H1 (cell line): ENCODE data around the gene SLC2A4RG. TPM values are rescaled to one million over a fixed set of nuclear protein-coding genes. Genes with fewer than 3 reads are reported as not detected.

Experiments used
- CHD2 ChIP-seq: IDR thresholded peaks from 2 replicates; pipeline ENCODE4 v1.6.1; 2012; ENCODE audit warnings: low read length, improper control_type of control experiment
- GABPA ChIP-seq: IDR thresholded peaks from 2 replicates; pipeline ENCODE4 v1.6.1; 2011; ENCODE audit warnings: mild to moderate bottlenecking, low read length, moderate library complexity, borderline replicate concordance; ENCODE audit not compliant: insufficient read depth
- GTF2F1 ChIP-seq: IDR thresholded peaks from 2 replicates; pipeline ENCODE4 v1.6.1; 2012; ENCODE audit warnings: low read depth, low read length, improper control_type of control experiment, borderline replicate concordance
- KDM1A ChIP-seq: fragments of 200-600, 300-600 bp; sonication (generic); IDR thresholded peaks from 2 replicates; pipeline ENCODE4 v1.7.1; 2016; ENCODE audit warnings: mild to moderate bottlenecking, low read length, borderline replicate concordance
- RNF2 ChIP-seq: fragments of 200-900, 300-1000 bp; sonication (generic); IDR thresholded peaks from 2 replicates; pipeline ENCODE4 v1.7.1; 2016; ENCODE audit warnings: borderline replicate concordance, low read depth, mild to moderate bottlenecking, antibody characterized with exemption, low read length; ENCODE audit not compliant: poor library complexity, severe bottlenecking; ENCODE audit errors: missing control alignments
- TBP ChIP-seq: IDR thresholded peaks from 2 replicates; pipeline ENCODE4 v1.6.1; 2011; ENCODE audit warnings: low read depth, low read length, improper control_type of control experiment
- polyA plus RNA-seq, 7 experiments: library from polyadenylated mRNA; depleted of rRNA in 3 of 7; stranded (reverse) in 5 of 7; unstranded in 2 of 7; fragments of >200 nt in 5 of 7; fragments of 200-250 nt in 2 of 7; gene quantifications; 1 replicate in 5 of 7; 2 replicates in 1 of 7; 4 replicates in 1 of 7; pipeline versions ENCODE4 v1.2.1 to v1.2.3, GENCODE V29; 2011 to 2013; ENCODE audit warnings: missing spikeins in 2 of 7, mixed read lengths in 2 of 7
- total RNA-seq: library from RNA; stranded (reverse); fragmentation: NEBNext Ultra II Directional; extraction: Animal tissue kit (Norgen Biotek cat#: 25700); gene quantifications from 2 replicates; pipeline ENCODE4 v1.2.1, GENCODE V29; 2021
- TF ChIP-seq, protein P1 (sequence below): IDR thresholded peaks from 2 replicates; pipeline ENCODE4 v1.6.1; 2011; ENCODE audit warnings: low read length, improper control_type of control experiment
- TF ChIP-seq, protein P2 (sequence below): IDR thresholded peaks from 2 replicates; pipeline ENCODE4 v1.6.1; 2011; ENCODE audit warnings: low read depth, mild to moderate bottlenecking, low read length; ENCODE audit not compliant: insufficient read depth

Gene SLC2A4RG
- total and polyA plus RNA-seq, 2 of the 8 experiments (the other 6 are each of a cell fraction or from before 2014, with no cell fraction given), result 15.9 to 29.1 TPM

DNA sequence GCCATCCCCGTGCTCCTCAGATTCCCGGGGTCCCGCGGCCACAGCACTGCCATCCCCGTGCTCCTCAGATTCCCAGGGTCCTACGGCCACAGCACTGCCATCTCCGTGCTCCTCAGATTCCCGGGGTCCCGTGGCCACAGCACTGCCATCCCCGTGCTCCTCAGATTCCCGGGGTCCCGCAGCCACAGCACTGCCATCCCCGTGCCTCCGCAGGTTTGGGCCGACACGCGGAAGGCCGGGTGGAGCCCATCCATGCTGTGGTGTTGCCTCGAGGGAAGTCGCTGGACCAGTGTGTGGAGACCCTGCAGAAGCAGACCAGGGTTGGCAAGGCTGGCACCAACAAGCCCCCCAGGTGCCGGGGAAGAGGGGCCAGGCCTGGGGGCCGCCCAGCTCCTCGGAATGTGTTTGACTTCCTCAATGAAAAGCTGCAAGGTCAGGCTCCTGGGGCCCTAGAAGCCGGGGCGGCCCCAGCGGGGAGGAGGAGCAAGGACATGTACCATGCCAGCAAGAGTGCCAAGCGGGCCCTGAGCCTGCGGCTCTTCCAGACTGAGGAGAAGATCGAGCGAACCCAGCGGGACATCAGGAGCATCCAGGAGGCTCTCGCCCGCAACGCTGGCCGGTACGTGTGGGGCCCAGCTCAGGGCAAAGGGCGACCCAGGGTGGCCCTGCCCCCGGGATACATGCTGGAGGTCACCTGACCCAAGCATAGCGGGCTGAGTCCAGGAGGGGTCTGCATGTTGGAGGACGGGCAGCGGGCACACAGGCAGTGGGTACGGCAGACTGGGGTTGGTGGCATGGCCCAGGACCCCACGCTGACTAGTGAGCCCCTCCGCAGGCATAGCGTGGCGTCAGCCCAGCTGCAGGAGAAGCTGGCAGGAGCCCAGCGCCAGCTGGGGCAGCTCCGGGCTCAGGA is 4.4 kb upstream of the SLC2A4RG start (continued):
- TF ChIP-seq, protein P1, sequence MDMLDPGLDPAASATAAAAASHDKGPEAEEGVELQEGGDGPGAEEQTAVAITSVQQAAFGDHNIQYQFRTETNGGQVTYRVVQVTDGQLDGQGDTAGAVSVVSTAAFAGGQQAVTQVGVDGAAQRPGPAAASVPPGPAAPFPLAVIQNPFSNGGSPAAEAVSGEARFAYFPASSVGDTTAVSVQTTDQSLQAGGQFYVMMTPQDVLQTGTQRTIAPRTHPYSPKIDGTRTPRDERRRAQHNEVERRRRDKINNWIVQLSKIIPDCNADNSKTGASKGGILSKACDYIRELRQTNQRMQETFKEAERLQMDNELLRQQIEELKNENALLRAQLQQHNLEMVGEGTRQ, result no peak
- TF ChIP-seq RNF2, result no peak
- TF ChIP-seq CHD2, result no peak
- TF ChIP-seq TBP, result no peak
- no peak for TF ChIP-seq GTF2F1
- no peak for TF ChIP-seq KDM1A
- TF ChIP-seq, protein P2, sequence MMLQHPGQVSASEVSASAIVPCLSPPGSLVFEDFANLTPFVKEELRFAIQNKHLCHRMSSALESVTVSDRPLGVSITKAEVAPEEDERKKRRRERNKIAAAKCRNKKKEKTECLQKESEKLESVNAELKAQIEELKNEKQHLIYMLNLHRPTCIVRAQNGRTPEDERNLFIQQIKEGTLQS, result no peak
- TF ChIP-seq GABPA, result no peak
